Measurements from ENCODE around the gene RNF169.
"Not testable (repeated sequence)": the region's sequence is repeated elsewhere in the genome, so short reads cannot be mapped to it uniquely, and the experiment has no call there.

Gene RNF169

DNA sequence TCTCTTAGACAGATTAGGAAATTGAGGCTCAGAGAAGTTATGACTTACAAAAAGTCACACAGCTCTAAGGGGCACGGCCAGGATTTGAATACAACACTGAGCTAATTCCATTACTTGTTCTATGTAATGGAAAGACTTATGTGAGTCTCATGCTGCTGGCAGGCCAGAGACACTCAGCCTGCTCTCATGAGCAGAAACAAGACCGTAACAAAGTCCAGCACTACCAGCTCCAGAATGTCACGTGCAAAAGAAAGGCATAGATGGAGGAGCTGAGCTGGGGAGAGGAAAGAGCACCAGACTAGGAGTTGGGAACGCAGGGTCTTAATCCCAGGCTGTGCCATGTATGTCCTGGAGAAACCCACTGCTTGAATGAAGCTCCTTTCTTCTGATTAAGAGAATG is 19.3 kb upstream of the RNF169 start:
- no peak for DNase-seq

DNA sequence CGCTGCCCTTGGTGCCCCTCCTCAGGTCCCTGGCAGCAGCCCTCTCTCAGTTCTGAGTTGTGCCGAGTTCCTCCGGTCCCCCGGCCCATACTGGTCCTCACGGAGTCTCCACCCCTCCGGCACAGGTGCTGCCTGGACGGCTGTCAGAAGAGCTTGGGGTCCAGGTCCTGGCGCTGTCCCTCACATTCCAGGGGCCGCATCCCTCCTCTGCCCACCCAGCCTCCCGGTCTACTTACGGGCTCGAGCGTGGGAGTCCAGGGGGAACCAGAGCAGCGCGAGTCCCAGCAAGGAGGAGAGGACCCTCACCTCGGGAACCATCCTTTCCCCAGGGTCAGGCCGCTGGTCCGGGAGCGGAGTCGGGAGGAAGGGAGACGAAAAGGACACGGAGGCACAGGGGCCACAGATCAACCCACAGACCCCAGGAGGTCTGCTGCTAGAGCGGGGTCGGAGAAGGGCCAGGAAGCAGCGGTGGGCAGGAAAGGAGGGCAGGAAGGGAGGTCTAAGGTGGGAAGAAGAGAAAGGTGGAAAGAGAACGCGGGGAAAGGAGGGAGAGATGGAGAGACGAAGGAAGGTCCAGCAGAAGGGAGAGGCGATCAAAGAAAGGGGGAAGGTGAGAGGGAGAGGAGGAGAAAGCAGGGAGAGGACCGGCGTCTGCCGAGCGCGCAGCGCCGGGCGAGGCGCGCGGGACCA is 17.9 kb upstream of the RNF169 start:
- peak; percentile 29 for DNase-seq

- DNase-seq: peak; percentile 44
Observed at GRCh38 chr11:74731301-74732094, 17.2 kb upstream of the RNF169 start, which contains the start of gene CHRDL2. CHRDL2 (minus strand) TSS chr11:74731426; CDS start chr11:74730888, 538 bp downstream.

- no peak for DNase-seq
Observed at GRCh38 chr11:74734559-74734925, 14.1 kb upstream of the RNF169 start.

DNA sequence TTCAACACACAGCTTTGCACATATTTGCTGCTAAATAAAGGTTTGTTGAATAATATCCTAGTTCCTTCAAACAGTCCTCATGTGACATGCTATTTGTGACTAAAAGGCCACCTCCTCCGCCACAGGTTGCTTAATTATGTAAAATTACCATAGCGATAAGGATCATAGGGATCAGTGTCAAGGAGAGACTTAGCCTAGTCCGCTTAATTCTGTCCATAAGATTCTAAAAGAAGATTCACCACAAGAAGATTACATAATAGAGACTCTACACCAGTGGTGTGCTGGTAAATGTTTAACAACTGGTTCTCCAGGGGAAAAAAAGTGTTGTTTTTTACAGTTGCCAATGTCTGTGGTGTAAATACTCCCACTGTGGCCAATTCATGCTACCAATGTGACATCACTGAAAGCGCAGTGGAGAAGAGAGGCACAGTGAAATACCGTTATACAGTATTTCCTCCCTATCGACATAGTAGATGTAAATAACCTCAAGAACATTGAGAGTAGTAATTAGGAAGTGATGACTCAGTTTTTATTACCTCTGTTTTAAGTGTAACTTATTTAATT is 13.2 kb upstream of the RNF169 start:
- DNase-seq: no peak

GRCh38 chr11:74736031-74736430 is 12.6 kb upstream of the RNF169 start:
- no peak for DNase-seq

- peak; percentile 63 for DNase-seq
Observed at GRCh38 chr11:74739546-74740270, 8.9 kb upstream of the RNF169 start.

GRCh38 chr11:74742070-74742469 is 6.6 kb upstream of the RNF169 start:
- no peak for DNase-seq

DNA sequence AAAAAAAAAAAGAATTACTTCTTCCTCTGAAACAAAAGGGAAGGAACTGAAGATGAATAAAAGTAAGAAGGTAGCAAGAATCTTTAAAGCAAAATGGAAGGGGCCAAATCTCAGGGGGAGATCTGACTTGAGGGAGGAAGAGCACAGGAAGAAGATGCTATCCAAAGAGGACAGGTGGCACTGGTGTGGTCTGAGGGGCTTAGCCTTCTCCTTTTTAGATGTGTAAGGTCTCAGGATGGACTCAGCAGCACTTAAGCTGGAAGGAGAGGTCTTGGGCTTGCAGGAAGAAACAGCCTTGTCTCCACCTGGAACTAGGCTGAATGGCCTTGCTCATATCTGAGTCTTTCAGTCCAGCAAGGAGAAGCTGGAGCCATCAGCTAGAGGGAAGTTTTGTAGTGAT is 5.0 kb upstream of the RNF169 start:
- DNase-seq: no peak

DNA sequence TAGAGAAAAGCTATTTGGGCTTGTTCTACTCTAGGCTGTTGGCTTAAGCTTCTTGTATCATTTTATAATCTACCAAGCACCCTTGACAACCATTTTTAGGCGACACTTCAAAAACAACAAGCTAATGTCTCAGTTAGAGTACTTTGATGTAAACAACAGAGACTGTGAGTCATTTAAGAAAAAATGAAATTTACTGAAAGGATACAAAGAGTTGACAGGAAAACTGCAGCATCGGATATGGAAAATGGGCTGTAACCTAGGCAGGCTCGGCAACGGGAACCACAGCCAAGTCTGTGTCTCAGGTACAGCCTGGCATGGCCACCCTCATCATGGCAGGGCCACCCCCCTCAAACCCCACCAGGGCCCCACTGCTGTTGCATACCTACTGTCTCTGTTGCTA is 4.4 kb upstream of the RNF169 start:
- DNase-seq: no peak

DNA sequence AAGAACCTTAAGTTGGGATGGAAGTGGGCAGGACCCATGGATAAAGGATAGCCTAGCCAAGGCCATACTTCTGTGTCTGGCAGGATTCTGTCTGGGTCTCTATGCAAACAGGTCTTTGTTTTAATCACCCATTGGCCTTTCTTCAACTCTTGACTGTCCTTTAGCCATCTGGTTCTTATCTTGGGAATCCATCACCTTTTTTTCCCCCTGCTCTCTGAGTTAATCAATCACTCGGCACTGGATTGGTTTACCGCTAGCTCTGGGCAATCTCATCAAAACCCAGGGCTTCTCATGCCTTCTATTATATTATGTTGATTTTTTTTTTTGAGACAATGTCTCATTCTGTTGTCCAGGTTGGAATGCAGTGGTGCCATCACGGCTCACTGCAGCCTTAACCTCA is 1.8 kb upstream of the RNF169 start:
- no peak for DNase-seq

- DNase-seq: peak; percentile 50
Observed at GRCh38 chr11:74749127-74749964, 697 bp downstream of the RNF169 start.

DNA sequence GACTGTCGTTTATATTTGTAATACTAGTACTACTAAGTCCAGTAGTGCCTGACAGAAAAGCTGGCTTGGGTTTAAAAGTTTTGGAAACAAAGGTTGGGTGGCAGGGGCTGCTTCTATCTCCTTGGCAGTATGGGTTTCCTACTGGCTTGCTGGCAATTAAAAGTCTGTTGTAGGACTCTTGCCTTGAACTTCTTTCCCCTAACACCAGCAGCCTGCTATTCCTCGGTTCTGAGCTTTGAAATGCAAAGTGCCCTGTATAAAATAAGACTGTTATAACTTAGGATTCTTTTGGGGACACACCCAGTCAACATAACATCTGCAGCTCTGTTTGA is 1.3 kb downstream of the RNF169 start:
- DNase-seq: no peak

GRCh38 chr11:74750598-74750997 is 1.9 kb downstream of the RNF169 start:
- not testable (repeated sequence) for DNase-seq

- no peak for DNase-seq
Observed at GRCh38 chr11:74751303-74751702, 2.7 kb downstream of the RNF169 start.

- DNase-seq: no peak
Observed at GRCh38 chr11:74754507-74755252, 6.0 kb downstream of the RNF169 start.

GRCh38 chr11:74755395-74755995 is 6.8 kb downstream of the RNF169 start:
- DNase-seq: no peak

GRCh38 chr11:74756571-74756970 is 7.9 kb downstream of the RNF169 start:
- no peak for DNase-seq

DNA sequence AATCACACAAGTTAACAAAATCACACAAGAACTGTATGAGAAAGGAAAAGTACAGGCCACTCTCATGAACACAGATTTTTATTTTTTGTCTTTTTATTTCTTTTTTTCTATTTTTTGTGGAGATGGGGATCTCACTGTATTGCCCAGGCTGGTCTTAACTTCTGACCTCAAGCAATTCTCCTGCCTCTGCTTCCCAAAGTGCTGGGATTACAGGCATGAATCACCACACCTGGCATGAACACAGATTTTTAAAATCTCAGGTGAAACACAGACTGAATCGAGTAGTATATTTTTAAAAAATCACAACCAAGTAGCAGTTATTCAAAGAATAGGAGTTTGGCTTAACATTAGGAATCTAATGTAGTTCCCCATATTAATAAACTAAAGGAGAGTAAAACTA is 18.3 kb downstream of the RNF169 start:
- no peak for DNase-seq

DNA sequence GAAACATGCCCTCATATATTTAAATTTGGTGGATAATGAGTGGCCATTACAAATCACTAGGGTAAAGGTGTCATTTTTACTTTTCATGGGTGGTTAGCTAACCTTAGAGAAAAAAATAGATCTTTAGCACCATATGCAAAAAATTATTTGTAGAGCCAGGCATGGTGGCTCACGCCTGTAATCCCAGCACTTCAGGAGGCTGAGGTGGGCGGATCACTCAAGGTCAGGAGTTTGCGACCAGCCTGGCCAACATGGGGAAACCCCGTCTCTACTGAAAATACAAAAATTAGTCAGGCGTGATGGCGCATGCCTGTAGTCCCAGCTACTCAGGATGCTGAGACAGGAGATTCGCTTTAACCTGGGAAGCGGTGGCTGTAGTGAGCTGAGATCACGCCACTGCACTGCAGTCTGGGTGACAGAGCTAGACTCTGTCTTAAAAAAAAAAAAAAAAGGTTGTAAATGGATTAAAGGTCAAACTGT is 19.6 kb downstream of the RNF169 start:
- not testable (repeated sequence) for DNase-seq

- no peak for DNase-seq
Observed at GRCh38 chr11:74769055-74769707, 20.5 kb downstream of the RNF169 start.

Measured in NCI-H146 (cell line).